CD8-positive, alpha-beta memory T cell (primary cell): ENCODE data around the gene MYRF. TPM values are rescaled to one million over a fixed set of nuclear protein-coding genes. Genes with fewer than 3 reads are reported as not detected.
A peak's percentile ranks its signal among the peaks of the same experiment; 100 is the strongest.

Experiments
- CTCF ChIA-PET: fragments of 350-600 bp; sonication (Branson Sonifier 250); formaldehyde crosslinking; loops from one replicate; lab custom pipeline; 2021; ENCODE audit warnings: antibody characterized with exemption; lab: Charles Lee
- POLR2A ChIA-PET: fragments of 350-600 bp; sonication (Branson Sonifier 250); formaldehyde crosslinking; loops from one replicate; lab custom pipeline; 2021; ENCODE audit warnings: antibody characterized with exemption; lab: Charles Lee
- DNase-seq, 5 donors: peaks; one replicate each; pipeline versions ENCODE4 v3.0.0 to v3.0.0-alpha.2; 2020 to 2022; ENCODE audit warnings: mixed read lengths in 1 of 5
- H3K27ac ChIP-seq: one replicate; pipeline ENCODE4 v1.7.0; 2013; ENCODE audit warnings: low read depth, mild to moderate bottlenecking, low read length, moderate library complexity
- H3K27me3 ChIP-seq: 2 replicates; pipeline ENCODE4 v1.7.0; 2013; ENCODE audit warnings: low read length, mild to moderate bottlenecking; ENCODE audit not compliant: insufficient read depth, poor library complexity, severe bottlenecking
- H3K36me3 ChIP-seq: 2 replicates; pipeline ENCODE4 v1.7.0; 2013; ENCODE audit warnings: mild to moderate bottlenecking, low read length, moderate library complexity; ENCODE audit not compliant: insufficient read depth
- H3K4me1 ChIP-seq: 2 replicates; pipeline ENCODE4 v1.7.0; 2013; ENCODE audit warnings: mild to moderate bottlenecking, low read length, moderate library complexity; ENCODE audit not compliant: insufficient read depth
- H3K4me3 ChIP-seq: 2 replicates; pipeline ENCODE4 v1.7.0; 2013; ENCODE audit warnings: mild to moderate bottlenecking, low read length
- H3K9me3 ChIP-seq: 2 replicates; pipeline ENCODE4 v1.7.0; 2013; ENCODE audit warnings: mild to moderate bottlenecking, low read length
- H3K27ac Mint-ChIP-seq, 8 donors: one replicate each; pipeline ENCODE4 v1.8.0; 2020 to 2021; ENCODE audit warnings: mixed read lengths in 8 of 8, mild to moderate bottlenecking in 6 of 8, inconsistent platforms in 3 of 8, moderate library complexity in 3 of 8
- H3K27me3 Mint-ChIP-seq, 2 donors: one replicate each; pipeline ENCODE4 v1.8.0; 2020 to 2021; ENCODE audit warnings: mixed read lengths in 2 of 2, mild to moderate bottlenecking in 1 of 2, moderate library complexity in 1 of 2
- H3K36me3 Mint-ChIP-seq, 3 donors: one replicate each; pipeline ENCODE4 v1.8.0; 2020 to 2021; ENCODE audit warnings: mixed read lengths in 3 of 3, inconsistent platforms in 1 of 3, mild to moderate bottlenecking in 1 of 3
- H3K4me1 Mint-ChIP-seq, 3 donors: one replicate each; pipeline ENCODE4 v1.8.0; 2020 to 2021; ENCODE audit warnings: mixed read lengths in 3 of 3, inconsistent platforms in 1 of 3, mild to moderate bottlenecking in 1 of 3
- H3K4me3 Mint-ChIP-seq, 7 donors: one replicate each; pipeline ENCODE4 v1.8.0; 2020 to 2021; ENCODE audit warnings: mixed read lengths in 7 of 7, mild to moderate bottlenecking in 6 of 7, moderate library complexity in 4 of 7, inconsistent platforms in 2 of 7
- H3K9me3 Mint-ChIP-seq, 5 donors: one replicate each; pipeline ENCODE4 v1.8.0; 2020 to 2022; ENCODE audit warnings: mixed read lengths in 5 of 5, mild to moderate bottlenecking in 3 of 5, moderate library complexity in 2 of 5, inconsistent platforms in 1 of 5
- polyA plus RNA-seq: library from polyadenylated mRNA; unstranded; fragments of 300-500 nt; fragmentation: Illumina TruSeq; gene quantifications from one replicate; pipeline ENCODE4 v1.2.3, GENCODE V29; 2021
- total RNA-seq, 2 experiments: library from RNA; stranded (reverse); gene quantifications; one replicate each; pipeline ENCODE4 v1.2.3, GENCODE V29; 2021

MYRF gene
- total and polyA plus RNA-seq, 3 experiments from 2014 or later = 0.63 to 0.93 (median 0.70) TPM

DNA sequence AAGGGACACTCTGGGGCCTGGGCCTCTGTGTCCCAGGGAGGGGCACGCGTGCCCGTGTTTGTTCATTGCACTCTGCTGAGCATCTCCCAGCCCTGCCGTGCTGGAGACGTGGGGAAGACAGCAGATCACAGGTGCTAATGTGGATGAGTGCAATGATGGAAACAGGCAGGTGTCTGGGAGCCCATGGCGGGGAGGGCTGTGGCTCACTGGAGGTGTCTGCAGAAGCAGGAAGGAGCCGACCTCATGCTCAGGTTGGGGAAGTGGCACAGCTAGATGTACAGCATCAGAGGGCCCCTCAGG lies 32.0 kb downstream of the MYRF start:
- no peaks in the 10 kb centered on the region for H3K9me3 ChIP-seq
- H3K27ac Mint-ChIP-seq = peak overlapping the region in 1 of 8 donors; percentile 29
- H3K9me3 Mint-ChIP-seq = no peaks in the 10 kb centered on the region
- H3K36me3 ChIP-seq = peaks cover 30% of the 10 kb centered on the region
- H3K4me1 Mint-ChIP-seq = peaks cover 0 to 4% (median 2%) of the 10 kb centered on the region in 3 donors
- ChIA-PET CTCF (no interaction called here), POLR2A (no interaction called here)
- H3K36me3 Mint-ChIP-seq = peaks cover 0 to 59% (median 2%) of the 10 kb centered on the region in 3 donors
- H3K27me3 Mint-ChIP-seq = no peaks in the 10 kb centered on the region
- H3K27me3 ChIP-seq = no peaks in the 10 kb centered on the region
- no peak overlapping the region for H3K4me3 ChIP-seq
- H3K4me3 Mint-ChIP-seq = no peak overlapping the region
- DNase-seq = no peak
- H3K27ac ChIP-seq = no peak overlapping the region
- H3K4me1 ChIP-seq = no peaks in the 10 kb centered on the region

DNA sequence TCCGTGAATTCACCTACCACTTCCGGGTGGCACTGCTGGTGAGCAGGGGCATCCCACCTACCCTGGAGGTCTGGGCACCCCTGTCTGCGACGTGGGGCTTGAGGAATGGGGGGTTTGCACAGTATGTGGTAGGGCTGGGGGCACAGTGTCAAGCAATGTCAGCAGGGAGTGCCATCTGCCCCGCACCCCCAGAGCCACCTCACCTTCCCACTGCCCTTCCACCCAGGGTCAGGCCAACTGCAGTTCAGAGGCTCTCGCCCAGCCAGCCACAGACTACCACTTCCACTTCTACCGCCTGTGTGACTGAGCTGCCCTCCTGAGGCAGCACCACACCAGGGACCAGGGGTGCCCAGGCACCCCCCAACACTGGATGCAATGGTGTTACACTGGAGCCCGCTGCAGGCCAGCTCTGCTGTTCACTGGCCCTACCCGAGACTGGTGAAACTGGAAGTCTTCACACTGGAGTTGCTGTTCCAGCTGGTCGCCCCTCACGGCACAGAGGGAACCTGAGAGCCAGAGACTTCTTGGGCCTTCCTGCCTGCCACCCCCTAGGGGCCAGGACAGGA lies 33.5 kb downstream of the MYRF start:
- Mint-ChIP-seq H3K27ac (peak overlapping the region in 1 of 8 donors; percentile 61), H3K36me3 (peaks cover 0 to 72% (median 5%) of the 10 kb centered on the region in 3 donors), H3K4me1 (peaks cover 5 to 18% (median 9%) of the 10 kb centered on the region in 3 donors), H3K27me3 (no peaks in the 10 kb centered on the region), H3K9me3 (no peaks in the 10 kb centered on the region), H3K4me3 (no peak overlapping the region)
- no peak for DNase-seq
- ChIA-PET CTCF (interaction anchor here (1.0 kb wide), 1 partner anchor 11 kb away, joined by 5 read pairs; no protein-coding TSS in a partner anchor), POLR2A (no interaction called here)
- no peaks in the 10 kb centered on the region for H3K27me3 ChIP-seq
- peaks cover 41% of the 10 kb centered on the region for H3K36me3 ChIP-seq
- H3K9me3 ChIP-seq = no peaks in the 10 kb centered on the region
- H3K27ac ChIP-seq = no peak overlapping the region
- no peaks in the 10 kb centered on the region for H3K4me1 ChIP-seq
- no peak overlapping the region for H3K4me3 ChIP-seq

DNA sequence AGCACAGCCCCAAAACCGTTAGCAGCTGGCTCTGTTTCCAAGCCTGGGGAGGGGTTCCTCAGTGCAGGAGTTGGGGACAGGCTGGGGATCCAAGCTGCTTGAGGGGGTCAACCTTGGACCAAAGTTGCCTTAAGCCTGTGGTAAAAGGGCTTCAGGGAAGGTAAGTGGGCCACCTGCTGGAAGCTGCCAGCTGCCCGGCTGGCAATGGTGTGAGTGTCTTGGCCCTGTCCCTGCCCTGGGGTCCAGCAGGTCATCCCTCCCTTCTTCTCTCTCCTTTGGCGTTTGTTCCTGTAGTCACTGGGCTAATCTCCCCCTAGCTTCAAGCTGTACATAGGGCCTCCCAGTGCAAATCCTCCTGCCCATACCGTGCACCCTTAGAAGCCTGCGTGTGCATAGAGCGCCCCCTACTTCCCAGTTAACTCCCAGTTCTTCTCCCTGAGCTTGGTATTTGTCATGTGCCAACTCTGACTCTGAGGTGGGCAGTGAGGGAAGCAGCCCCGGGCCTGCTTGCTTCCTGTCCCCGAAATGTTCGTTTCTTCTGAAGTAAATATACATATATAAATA lies 35.6 kb downstream of the MYRF start:
- peaks cover 13 to 34% (median 22%) of the 10 kb centered on the region in 3 donors for H3K4me1 Mint-ChIP-seq
- Histone ChIP-seq H3K27me3 (no peaks in the 10 kb centered on the region), H3K9me3 (no peaks in the 10 kb centered on the region), H3K4me3 (no peak overlapping the region), H3K27ac (no peak overlapping the region), H3K4me1 (peaks cover 11% of the 10 kb centered on the region), H3K36me3 (peaks cover 41% of the 10 kb centered on the region)
- POLR2A ChIA-PET = no interaction called here
- DNase-seq = no peak
- CTCF ChIA-PET = interaction anchor here (1.3 to 1.7 kb wide), 4 partner anchors 9 to 294 kb away, joined by 3 to 5 read pairs (median 4); no protein-coding TSS in a partner anchor
- peaks cover 0 to 80% (median 5%) of the 10 kb centered on the region in 3 donors for H3K36me3 Mint-ChIP-seq
- H3K27ac Mint-ChIP-seq = peak overlapping the region in 2 of 8 donors; percentile 32 to 91
- no peaks in the 10 kb centered on the region for H3K27me3 Mint-ChIP-seq
- H3K9me3 Mint-ChIP-seq = no peaks in the 10 kb centered on the region
- peak overlapping the region in 1 of 7 donors; percentile 18 for H3K4me3 Mint-ChIP-seq

DNA sequence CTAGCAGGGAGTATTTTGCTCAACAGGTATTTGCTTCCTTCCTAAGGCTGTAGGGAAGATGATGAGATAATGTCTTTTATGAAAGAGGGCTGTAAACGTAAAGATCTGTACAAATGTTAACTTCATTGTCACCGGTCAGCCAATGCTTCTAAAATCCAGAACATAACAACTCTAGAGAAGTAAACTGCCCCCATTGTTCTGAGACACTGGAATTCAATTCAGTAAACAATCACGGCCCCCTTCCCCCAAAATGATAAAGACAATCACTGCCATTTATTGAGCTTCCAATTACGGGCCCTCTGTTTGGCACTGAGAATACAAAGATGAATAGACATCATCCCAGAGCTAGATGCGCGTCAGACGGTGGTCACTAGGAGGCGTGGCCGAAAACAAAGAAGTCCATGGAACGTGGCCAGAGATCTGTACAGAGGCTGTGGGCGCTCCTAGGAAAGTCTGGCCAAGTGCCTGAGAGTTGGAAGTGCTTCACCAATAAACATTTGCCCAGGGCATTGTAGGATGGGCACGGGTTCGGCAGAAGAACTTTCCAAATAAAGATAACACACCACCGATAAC lies 39.4 kb downstream of the MYRF start:
- Mint-ChIP-seq H3K9me3 (no peaks in the 10 kb centered on the region), H3K27me3 (no peaks in the 10 kb centered on the region), H3K36me3 (peaks cover 0 to 62% (median 2%) of the 10 kb centered on the region in 3 donors), H3K27ac (peak overlapping the region; percentile 96 to 100 (median 99)), H3K4me3 (peak overlapping the region; percentile 91 to 100 (median 92)), H3K4me1 (peaks cover 20 to 44% (median 31%) of the 10 kb centered on the region in 3 donors)
- H3K36me3 ChIP-seq = peaks cover 40% of the 10 kb centered on the region
- peak in 2 of 5 donors; percentile 28 to 39 for DNase-seq
- peak overlapping the region; percentile 94 for H3K27ac ChIP-seq
- no peaks in the 10 kb centered on the region for H3K27me3 ChIP-seq
- CTCF ChIA-PET = interaction anchor here (1.1 to 2.2 kb wide), 3 partner anchors 58 to 316 kb away, joined by 3 to 12 read pairs (median 5); no protein-coding TSS in a partner anchor
- peak overlapping the region; percentile 92 for H3K4me3 ChIP-seq
- POLR2A ChIA-PET = interaction anchor here (2.9 kb wide), 1 partner anchor 176 kb away, joined by 8 read pairs; the partner anchor contains the start of gene FTH1
- peaks cover 17% of the 10 kb centered on the region for H3K4me1 ChIP-seq
- no peaks in the 10 kb centered on the region for H3K9me3 ChIP-seq

DNA sequence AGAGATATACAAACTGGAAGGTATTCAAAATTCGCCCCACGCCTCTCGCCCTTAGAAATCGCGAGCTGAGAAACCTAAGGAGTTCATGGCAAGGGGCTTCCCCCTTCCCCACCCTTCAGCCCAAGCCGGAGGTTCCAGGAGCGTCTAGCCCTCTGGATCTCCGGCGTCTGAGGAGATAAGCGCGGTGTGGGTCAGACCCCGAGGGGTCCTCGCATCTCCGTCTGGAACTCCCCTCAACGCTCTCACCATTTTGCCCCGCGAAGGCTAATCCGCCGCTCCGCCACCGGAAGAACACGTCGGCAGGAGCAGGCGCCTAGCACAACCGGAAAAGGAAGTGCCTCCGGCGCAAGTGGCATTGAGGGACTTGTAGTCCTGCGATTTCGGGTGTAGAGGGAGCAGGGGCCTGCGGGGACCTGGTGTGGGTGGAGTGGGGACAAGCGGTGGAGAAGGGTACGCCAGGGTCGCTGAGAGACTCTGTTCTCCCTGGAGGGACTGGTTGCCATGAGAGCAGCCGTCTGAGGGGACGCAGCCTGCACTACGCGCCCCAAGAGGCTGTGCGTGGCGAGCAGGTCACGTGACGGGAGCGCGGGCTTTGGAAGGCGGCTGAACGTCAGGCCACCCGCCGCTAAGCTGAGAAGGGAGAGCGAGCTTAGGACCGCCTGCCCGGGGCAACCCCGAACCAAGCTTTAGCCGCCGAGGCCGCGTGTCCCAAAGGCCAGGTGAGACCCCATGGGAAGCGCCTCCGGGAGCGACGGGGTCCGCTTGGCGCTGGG lies 40.1 kb downstream of the MYRF start, which contains the start of the genes FEN1 and TMEM258:
Gene FEN1, plus strand, starts transcription at position 602 of the 773 bp plus-strand sequence. CDS start 2,451 bp downstream, outside the sequence.
Gene TMEM258, minus strand, starts transcription at position 290 of the 773 bp plus-strand sequence. Its CDS starts 41 bp downstream, at position 249.
- Histone ChIP-seq H3K4me1 (peaks cover 17% of the 10 kb centered on the region), H3K4me3 (peak within 1 kb of the TSS; percentile 92), H3K9me3 (no peaks in the 10 kb centered on the region), H3K27me3 (no peaks in the 10 kb centered on the region), H3K36me3 (peaks cover 33% of the 10 kb centered on the region), H3K27ac (peak within 1 kb of the TSS; percentile 94)
- H3K36me3 Mint-ChIP-seq = peaks cover 0 to 58% (median 2%) of the 10 kb centered on the region in 3 donors
- H3K9me3 Mint-ChIP-seq = no peaks in the 10 kb centered on the region
- H3K27ac Mint-ChIP-seq = peak within 1 kb of the TSS; percentile 96 to 100 (median 99)
- peak; percentile 80 to 91 (median 85) for DNase-seq
- peaks cover 24 to 49% (median 36%) of the 10 kb centered on the region in 3 donors for H3K4me1 Mint-ChIP-seq
- POLR2A ChIA-PET = interaction anchor here (0.6 to 2.9 kb wide), 3 partner anchors 175 to 879 kb away, joined by 3 to 8 read pairs (median 4); partner anchors contain the start of gene FTH1
- H3K27me3 Mint-ChIP-seq = no peaks in the 10 kb centered on the region
- peak within 1 kb of the TSS; percentile 91 to 100 (median 92) for H3K4me3 Mint-ChIP-seq
- CTCF ChIA-PET = interaction anchor here (1.1 to 2.2 kb wide), 6 partner anchors 22 to 519 kb away, joined by 3 to 12 read pairs (median 5); partner anchors contain the start of gene FADS1

DNA sequence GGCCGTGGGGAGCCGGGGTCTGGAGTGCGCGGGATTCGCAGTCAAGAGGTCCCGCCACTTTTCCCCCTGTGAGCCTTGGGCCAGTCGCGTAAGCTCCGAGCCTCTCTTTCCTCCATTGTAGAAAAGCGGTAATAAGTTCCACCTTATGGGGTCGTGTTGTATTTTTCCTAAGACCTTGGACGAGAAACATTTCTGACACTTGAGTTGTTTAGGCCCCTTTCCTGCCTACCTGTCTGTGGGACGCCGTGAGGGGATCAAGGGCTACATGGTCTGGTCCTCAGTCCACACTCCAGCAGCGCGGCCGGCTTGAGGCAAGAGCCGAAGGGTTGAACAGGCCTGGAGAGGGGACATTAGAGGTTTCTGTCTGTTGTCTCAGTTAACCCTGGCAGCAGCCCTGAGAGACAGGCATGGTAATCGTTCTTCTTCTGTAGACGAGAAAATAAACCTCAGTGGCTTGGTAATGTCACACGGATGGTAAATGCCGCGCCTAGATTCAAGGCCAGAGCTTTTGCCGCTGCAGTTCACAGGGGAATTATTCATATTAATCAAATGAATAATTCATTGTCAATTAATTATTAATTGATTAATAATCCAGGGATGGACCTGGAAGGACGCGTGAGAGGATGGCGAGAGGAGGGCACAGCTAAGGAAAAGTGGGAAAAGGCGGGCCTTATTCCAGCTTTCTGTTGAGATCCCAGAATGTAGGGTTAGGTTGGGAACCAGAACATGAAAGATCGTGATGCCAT lies 40.8 kb downstream of the MYRF start:
- peak overlapping the region; percentile 94 for H3K27ac ChIP-seq
- H3K9me3 ChIP-seq = no peaks in the 10 kb centered on the region
- peaks cover 23 to 49% (median 41%) of the 10 kb centered on the region in 3 donors for H3K4me1 Mint-ChIP-seq
- H3K4me3 ChIP-seq = peak overlapping the region; percentile 92
- no peaks in the 10 kb centered on the region for H3K9me3 Mint-ChIP-seq
- H3K36me3 Mint-ChIP-seq = peaks cover 0 to 53% (median 2%) of the 10 kb centered on the region in 3 donors
- peak overlapping the region; percentile 91 to 100 (median 92) for H3K4me3 Mint-ChIP-seq
- no peaks in the 10 kb centered on the region for H3K27me3 ChIP-seq
- H3K27me3 Mint-ChIP-seq = no peaks in the 10 kb centered on the region
- peaks cover 28% of the 10 kb centered on the region for H3K36me3 ChIP-seq
- peaks cover 17% of the 10 kb centered on the region for H3K4me1 ChIP-seq
- DNase-seq = no peak
- peak overlapping the region; percentile 96 to 100 (median 99) for H3K27ac Mint-ChIP-seq
- POLR2A ChIA-PET = interaction anchor here (0.6 to 2.9 kb wide), 2 partner anchors 175 to 880 kb away, joined by 4 to 8 read pairs; partner anchors contain the start of gene FTH1
- CTCF ChIA-PET = interaction anchor here (1.3 to 2.2 kb wide), 5 partner anchors 21 to 518 kb away, joined by 3 to 12 read pairs (median 6); partner anchors contain the start of gene FADS1
